K562 (cell line): Measurements from ENCODE around the gene VSIG4. TPM values are rescaled to one million over a fixed set of nuclear protein-coding genes. Genes with fewer than 3 reads are reported as not detected.

Source experiments
- ADNP ChIP-seq: fragments of 200-800 bp; sonication (Bioruptor generic); IDR thresholded peaks from 2 replicates; pipeline ENCODE4 v1.6.1; 2016; ENCODE audit warnings: missing genetic modification characterization, missing compliant biosample characterization
- CHAMP1 ChIP-seq: fragments of 450-650 bp; IDR thresholded peaks from 2 replicates; pipeline ENCODE4 v1.6.1; 2016; ENCODE audit warnings: mild to moderate bottlenecking
- DPF2 ChIP-seq: fragments of 450-650 bp; IDR thresholded peaks from 2 replicates; pipeline ENCODE4 v1.6.1; 2016
- EP300 ChIP-seq: IDR thresholded peaks from 2 replicates; pipeline ENCODE4 v1.6.1; 2012; ENCODE audit warnings: low read length, improper control_type of control experiment
- ETV5 ChIP-seq: sonication (generic); formaldehyde crosslinking; IDR thresholded peaks from 2 replicates; pipeline ENCODE4 v1.4.0; 2020; ENCODE audit warnings: low read depth, mild to moderate bottlenecking, missing genetic modification reagents
- FOXO4 ChIP-seq: fragments of 450-650 bp; formaldehyde crosslinking; IDR thresholded peaks from 2 replicates; pipeline ENCODE4 v1.4.0; 2020; ENCODE audit warnings: mild to moderate bottlenecking, moderate library complexity
- JUNB ChIP-seq: fragments of 450-650 bp; formaldehyde crosslinking; conservative IDR thresholded peaks from 2 replicates; pipeline ENCODE4 v1.4.0; 2020; ENCODE audit warnings: mild to moderate bottlenecking
- KLF1 ChIP-seq: fragments of 450-650 bp; IDR thresholded peaks from 2 replicates; pipeline ENCODE4 v1.6.1; 2016; ENCODE audit warnings: missing genetic modification characterization, missing compliant biosample characterization
- MAFG ChIP-seq: fragments of 450-650 bp; conservative IDR thresholded peaks from 2 replicates; pipeline ENCODE4 v1.6.1; 2016; ENCODE audit warnings: missing genetic modification characterization, missing compliant biosample characterization
- MBD2 ChIP-seq: sonication (generic); IDR thresholded peaks from 2 replicates; pipeline ENCODE4 v1.6.1; 2016; ENCODE audit warnings: low read depth, borderline replicate concordance
- NFE2L1 ChIP-seq: fragments of 450-650 bp; IDR thresholded peaks from 2 replicates; pipeline ENCODE4 v1.6.1; 2016; ENCODE audit warnings: missing genetic modification characterization, low read depth, mild to moderate bottlenecking, missing compliant biosample characterization, moderate library complexity, borderline replicate concordance
- RBM14 ChIP-seq: fragments of 200-400 bp; formaldehyde crosslinking; IDR thresholded peaks from 2 replicates; pipeline ENCODE4 v1.6.1; 2018; ENCODE audit warnings: low read depth, mild to moderate bottlenecking, low read length, moderate library complexity, borderline replicate concordance; ENCODE audit not compliant: insufficient read depth
- SMARCA4 ChIP-seq: fragments of 450-650 bp; IDR thresholded peaks from 2 replicates; pipeline ENCODE4 v1.6.1; 2016
- TAF7 ChIP-seq: fragments of 450-650 bp; IDR thresholded peaks from 2 replicates; pipeline ENCODE4 v1.6.1; 2016; ENCODE audit warnings: missing genetic modification characterization, missing compliant biosample characterization
- VEZF1 ChIP-seq: fragments of 200-800 bp; sonication (Bioruptor generic); IDR thresholded peaks from 2 replicates; pipeline ENCODE4 v1.6.1; 2017; ENCODE audit warnings: missing genetic modification characterization, missing compliant biosample characterization
- ZFP30 ChIP-seq: fragments of 250-450 bp; sonication (Bioruptor Pico); IDR thresholded peaks from 2 replicates; pipeline ENCODE4 v1.8.0; 2022; ENCODE audit warnings: moderate library complexity, mild to moderate bottlenecking, inconsistent platforms, borderline replicate concordance
- ZNF609 ChIP-seq: sonication (generic); formaldehyde crosslinking; IDR thresholded peaks from 2 replicates; pipeline ENCODE4 v1.8.1; 2023; ENCODE audit warnings: missing genetic modification reagents, mild to moderate bottlenecking, borderline replicate concordance
- ZZZ3 ChIP-seq: fragments of 450-650 bp; IDR thresholded peaks from 2 replicates; pipeline ENCODE4 v1.6.1; 2016; ENCODE audit warnings: antibody characterized with exemption, mild to moderate bottlenecking, moderate library complexity
- polyA plus RNA-seq, 8 experiments: library from polyadenylated mRNA; depleted of rRNA in 4 of 8; stranded (reverse) in 5 of 8; unstranded in 3 of 8; fragments of >200 nt; fragmentation: Nextera tagmentation in 2 of 8; fragmentation: Illumina TruSeq in 1 of 8; extraction: Ambion mirVana in 2 of 8; extraction: Trizol in 1 of 8; gene quantifications; 2 replicates each; pipeline versions ENCODE4 v1.2.1 to v1.2.3, GENCODE V29; 2011 to 2014; ENCODE audit warnings: inconsistent platforms in 1 of 8, missing spikeins in 1 of 8
- total RNA-seq, 7 experiments: library from RNA; depleted of rRNA in 6 of 7; stranded (reverse); fragments of >200 nt in 6 of 7; fragmentation: Illumina TruSeq in 2 of 7; extraction: Trizol in 2 of 7; gene quantifications; 2 replicates each; pipeline versions ENCODE4 v1.2.1 to v1.2.3, GENCODE V29; 2011 to 2021; ENCODE audit warnings: low replicate concordance in 1 of 7

Gene VSIG4
- total and polyA plus RNA-seq, 9 of the 15 experiments (the other 6 are each of a cell fraction or from before 2014, with no cell fraction given) = 0.22 to 1.6 (median 0.46) TPM; not detected in 1

- TF ChIP-seq FOXO4 (no peak), ADNP (tag) (no peak), KLF1 (tag) (no peak), CHAMP1 (peak; percentile 74), EP300 (peak; percentile 98), NFE2L1 (tag) (no peak), JUNB (CRISPR knock-in tag) (no peak), DPF2 (peak; percentile 88), VEZF1 (CRISPR knock-in tag) (peak; percentile 61), ZNF609 (CRISPR knock-in tag) (no peak), RBM14 (no peak), ZFP30 (CRISPR knock-in tag) (no peak), ZZZ3 (no peak), MBD2 (peak; percentile 55; the same call in 1 of the 2 replicates), TAF7 (tag) (no peak), MAFG (tag) (no peak), SMARCA4 (peak; percentile 89), ETV5 (CRISPR knock-in tag) (0 out of 2 replicates have a peak, but pooled peaks have one; percentile 28)
These were observed 30.5 kb downstream of the VSIG4 start (continued) for GRCh38 chrX:66009231-66009845.
